ENCODE measurements around the gene TBC1D28.
"Not testable (repeated sequence)": the region's sequence is repeated elsewhere in the genome, so short reads cannot be mapped to it uniquely, and the experiment has no call there.

TBC1D28 gene

DNA sequence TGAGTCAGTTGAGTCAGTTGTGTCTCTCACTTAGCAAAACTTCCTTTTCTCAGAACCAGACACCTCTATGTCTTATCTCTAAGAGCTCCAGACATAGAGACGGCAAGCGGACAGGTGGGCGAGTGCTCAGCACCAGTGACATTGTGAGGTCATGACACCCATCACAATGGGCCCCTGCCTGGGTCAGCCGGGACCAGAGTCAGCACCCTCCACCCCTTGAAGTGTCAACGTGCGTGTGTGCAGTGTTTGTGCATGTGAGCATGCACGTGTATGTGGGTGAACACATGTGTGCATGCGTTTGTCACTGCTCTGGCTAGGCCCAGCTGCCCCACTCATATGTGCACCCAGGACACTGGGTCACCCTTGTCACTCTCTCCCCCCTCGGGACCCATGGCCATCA is at the start of gene TBC1D28:
TBC1D28 (minus strand) TSS at position 101 of the 400 bp plus-strand sequence. CDS start 3,039 bp downstream, outside the sequence.
- in situ Hi-C loops (cut with MboI; ENCODE audit: low sequenced_read_pairs) = not testable (repeated sequence)

DNA sequence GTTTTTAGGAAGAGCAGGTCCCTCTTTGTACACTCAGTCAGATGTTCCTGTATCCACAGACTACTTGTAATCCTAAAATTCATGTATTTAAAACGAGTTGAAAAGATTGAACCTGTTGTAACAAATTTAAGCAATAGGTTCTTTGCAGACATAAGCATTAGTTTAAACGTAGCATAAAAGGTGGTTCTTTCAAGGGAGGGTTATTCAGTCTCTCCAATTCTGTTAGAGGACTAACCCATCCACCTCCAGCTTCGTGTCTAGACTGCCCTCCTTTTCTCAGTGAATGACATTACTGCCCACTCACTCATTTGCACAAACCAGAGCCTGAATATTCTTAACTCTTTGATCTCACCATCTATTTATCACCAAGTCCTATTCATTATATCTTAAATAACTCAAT is 38.5 kb upstream of the TBC1D28 start:
- in situ Hi-C loops (cut with MboI; ENCODE audit: low sequenced_read_pairs) = not testable (repeated sequence)

DNA sequence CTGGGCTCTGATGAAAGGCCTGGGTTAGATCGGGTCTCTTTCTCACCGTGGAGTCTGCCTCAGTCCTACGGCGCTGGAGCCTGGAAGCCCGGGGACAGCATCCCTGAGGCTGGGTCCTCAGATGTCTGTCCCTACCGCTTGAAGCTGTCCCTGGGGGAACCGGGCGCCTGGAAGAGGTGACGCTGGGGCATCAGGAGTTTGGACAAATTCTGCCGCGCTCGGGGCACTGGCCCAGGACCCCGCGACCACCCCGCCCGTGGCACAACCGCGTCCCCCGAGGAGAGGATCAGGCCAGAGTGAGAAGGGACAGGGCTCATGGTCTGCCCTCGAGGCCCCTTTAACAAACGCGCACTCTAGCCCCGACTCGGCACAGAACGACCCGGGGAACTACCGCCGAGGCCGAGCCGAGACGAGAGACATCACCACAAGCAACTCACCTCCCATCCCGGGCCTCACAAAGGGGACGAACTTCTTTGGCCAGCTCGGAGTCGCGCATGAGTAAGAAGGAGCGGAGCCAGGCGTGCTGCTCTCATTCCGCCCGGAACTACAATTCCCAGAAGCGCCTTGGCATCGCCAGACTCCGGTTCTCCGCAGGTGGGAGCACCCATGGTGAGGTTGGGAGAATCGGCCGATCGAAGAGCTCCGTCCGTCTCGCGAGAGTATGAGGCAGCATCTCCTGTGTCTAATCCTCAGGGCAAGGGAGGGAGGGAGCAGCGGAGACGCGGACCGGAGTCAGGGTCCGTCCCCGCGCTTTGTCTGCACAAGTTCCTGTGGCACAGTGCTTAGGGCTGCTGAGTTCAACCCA is 37.8 kb upstream of the TBC1D28 start, which contains the start of gene FOXO3B:
FOXO3B (minus strand) TSS at position 548 of the 805 bp plus-strand sequence. CDS start 663 bp downstream, outside the sequence.
- in situ Hi-C loops (cut with MboI; ENCODE audit: low sequenced_read_pairs) = not testable (repeated sequence)

DNA sequence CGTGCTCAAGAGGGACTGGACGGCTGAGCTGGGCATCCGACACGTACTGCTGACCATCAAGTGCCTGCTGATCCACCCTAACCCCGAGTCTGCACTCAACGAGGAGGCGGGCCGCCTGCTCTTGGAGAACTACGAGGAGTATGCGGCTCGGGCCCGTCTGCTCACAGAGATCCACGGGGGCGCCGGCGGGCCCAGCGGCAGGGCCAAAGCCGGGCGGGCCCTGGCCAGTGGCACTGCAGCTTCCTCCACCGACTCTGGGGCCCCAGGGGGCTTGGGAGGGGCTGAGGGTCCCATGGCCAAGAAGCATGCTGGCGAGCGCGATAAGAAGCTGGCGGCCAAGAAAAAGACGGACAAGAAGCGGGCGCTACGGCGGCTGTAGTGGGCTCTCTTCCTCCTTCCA is 33.2 kb upstream of the TBC1D28 start:
- in situ Hi-C loops (cut with MboI; ENCODE audit: low sequenced_read_pairs) = not testable (repeated sequence)

DNA sequence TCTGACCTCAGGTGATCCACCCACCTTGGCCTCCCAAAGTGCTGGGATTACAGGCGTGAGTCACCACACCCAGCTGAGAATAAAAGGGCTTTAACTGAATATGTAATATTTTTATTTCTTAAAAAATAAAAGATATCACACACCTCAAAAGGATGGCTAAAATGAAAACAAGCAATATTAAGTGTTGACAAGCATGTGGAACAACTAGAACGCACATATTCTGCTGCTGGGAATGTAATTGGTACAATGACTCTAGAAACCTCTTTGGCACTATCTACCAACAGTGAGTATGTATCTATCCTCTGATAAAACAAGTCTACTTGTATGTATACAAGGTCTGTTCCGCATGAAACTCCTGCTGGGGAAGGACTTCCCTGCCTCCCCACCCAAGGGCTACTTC is 32.7 kb upstream of the TBC1D28 start:
- in situ Hi-C loops (cut with MboI; ENCODE audit: low sequenced_read_pairs) = not testable (repeated sequence)

DNA sequence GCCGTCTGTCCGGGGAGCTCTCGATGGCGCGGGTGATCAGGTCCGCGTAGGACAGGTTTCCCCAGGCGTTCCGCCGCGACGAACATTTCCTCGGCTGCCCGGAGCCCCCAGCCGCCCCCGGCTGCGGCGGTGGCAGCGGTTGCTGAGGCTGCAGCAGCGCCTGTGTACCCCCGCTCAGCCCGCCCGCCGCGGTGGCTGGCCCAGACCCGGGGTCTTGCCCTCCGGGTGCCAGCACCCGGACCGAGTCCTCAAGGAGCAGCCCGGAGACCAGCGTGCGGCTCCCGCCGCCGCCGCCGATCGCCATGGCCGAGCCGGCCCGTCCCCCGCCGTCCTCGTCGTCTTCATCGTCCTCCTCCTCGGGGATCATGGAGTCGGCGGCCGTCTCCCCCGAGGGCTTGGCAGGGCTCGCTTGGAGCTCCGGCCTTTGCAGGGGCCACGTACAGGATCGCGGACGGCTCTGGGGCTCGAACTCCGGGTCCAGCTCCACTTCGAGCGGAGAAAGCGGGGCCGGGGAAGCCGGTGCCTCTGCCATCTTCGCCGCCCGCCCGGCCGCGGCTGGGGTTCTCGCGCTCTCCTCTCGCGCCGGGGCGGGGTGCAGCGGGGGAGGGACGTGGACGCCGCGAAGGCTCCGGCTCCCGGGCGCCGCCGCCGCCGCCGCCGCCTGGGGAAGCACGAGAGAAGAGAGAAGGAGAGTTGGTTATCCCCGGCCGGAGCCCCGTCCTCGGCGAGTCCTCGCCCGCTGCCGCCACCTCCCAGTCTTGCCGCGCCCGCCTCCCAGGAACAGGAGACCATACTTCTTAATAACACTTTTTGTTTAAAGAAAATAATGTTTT is 28.4 kb upstream of the TBC1D28 start:
- in situ Hi-C loops (cut with MboI; ENCODE audit: low sequenced_read_pairs) = not testable (repeated sequence)

DNA sequence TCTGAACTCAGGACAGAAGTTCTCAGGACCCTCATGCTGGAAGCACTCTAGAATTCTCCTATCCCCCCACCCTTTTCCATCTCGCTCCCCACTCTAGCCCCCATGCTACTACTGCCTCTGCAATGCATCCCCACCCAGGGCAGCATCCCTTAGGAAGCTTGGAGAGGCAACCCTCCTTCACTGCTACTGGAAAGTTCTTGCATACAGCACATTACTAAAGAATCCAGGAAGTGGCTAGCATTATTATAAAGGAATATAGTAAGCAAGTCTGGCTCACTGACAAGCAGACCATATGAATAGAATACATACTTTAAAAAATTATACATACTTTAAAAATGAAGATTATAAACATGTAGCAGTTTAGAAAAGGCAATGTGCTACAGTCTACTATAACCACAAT is 24.4 kb upstream of the TBC1D28 start:
- in situ Hi-C loops (cut with MboI; ENCODE audit: low sequenced_read_pairs) = not testable (repeated sequence)

DNA sequence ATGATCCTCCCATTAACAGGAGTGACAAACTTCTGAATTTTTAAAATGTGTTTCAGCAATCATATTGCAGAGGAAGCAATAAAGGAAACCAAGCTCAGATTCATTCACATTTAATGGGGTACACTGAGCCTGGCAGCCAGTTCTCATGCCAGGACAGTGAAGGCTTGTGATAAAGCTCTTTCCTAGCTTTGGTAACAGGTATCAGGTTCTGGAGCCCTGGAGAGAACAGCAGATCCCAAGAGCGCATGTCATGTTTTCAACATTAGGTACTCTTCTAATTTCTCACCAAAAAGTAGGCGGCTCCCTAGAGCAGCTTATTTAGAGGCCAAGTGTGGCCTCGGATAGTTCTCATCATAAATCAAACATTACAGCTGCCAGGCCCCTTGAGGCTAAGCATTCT is 23.3 kb upstream of the TBC1D28 start:
- in situ Hi-C loops (cut with MboI; ENCODE audit: low sequenced_read_pairs) = not testable (repeated sequence)

DNA sequence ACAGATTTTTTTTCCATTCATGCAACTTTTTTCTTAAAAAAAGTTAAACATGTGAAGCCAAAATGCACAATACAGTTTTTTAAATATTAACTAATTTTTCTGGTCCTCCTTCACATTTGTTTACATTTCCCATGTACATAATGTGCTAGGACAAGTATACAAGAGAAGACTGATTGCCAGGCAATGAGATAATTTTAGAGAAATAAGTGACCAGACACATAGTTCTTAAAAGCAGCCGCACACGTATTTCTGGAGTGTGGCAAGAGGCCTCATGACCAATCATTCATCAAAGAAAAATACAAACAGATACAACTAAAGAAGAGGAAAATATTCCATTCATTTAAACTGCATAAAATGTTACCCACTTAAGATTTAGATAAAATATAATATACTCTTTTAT is 22.1 kb upstream of the TBC1D28 start:
- in situ Hi-C loops (cut with MboI; ENCODE audit: low sequenced_read_pairs) = not testable (repeated sequence)

DNA sequence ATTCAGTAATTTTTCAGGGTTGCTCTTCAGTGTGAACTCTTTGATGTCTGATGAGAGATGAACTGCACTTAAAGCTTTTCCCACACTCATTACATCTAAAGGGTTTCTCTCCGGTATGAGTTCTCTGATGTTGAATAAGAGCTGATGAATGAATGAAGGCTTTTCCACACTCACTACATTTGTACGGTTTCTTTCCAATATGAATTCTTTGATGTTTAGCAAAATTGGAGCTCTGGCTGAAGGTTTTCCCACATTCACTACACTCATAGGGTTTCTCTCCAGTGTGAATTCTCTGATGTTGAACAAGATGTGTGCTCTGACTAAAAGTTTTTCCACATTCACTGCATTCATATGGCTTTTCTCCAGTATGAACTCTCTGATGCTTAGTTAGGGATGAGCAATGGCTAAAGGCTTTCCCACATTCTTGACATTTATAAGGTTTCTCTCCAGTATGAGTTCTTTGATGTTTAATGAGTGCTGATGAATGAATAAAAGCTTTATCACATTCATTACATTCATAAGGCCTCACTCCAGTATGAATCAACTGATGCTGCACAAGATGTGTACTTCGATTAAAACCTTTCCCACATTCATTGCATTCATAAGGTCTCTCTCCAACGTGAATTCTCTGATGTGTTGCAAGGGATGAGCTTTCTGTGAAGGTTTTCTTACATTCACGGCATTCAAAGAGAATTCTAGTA is 17.9 kb upstream of the TBC1D28 start:
- in situ Hi-C loops (cut with MboI; ENCODE audit: low sequenced_read_pairs) = not testable (repeated sequence)

DNA sequence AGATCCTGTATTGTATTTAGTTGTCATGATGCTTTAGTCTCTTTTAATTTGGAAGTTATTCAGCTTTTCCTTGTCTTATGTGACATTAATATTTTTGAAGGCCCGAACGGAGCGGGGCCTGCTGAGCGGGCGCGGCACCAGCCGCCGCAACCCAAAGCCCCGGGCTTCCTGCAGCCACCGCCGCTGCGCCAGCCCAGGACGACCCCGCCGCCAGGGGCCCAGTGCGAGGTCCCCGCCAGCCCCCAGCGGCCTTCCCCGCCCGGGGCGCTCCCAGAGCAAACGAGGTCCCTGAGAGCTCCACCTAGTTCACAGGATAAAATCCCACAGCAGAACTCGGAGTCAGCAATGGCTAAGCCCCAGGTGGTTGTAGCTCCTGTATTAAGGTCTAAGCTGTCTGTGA is 5.9 kb upstream of the TBC1D28 start:
- in situ Hi-C loops (cut with MboI; ENCODE audit: low sequenced_read_pairs) = not testable (repeated sequence)

DNA sequence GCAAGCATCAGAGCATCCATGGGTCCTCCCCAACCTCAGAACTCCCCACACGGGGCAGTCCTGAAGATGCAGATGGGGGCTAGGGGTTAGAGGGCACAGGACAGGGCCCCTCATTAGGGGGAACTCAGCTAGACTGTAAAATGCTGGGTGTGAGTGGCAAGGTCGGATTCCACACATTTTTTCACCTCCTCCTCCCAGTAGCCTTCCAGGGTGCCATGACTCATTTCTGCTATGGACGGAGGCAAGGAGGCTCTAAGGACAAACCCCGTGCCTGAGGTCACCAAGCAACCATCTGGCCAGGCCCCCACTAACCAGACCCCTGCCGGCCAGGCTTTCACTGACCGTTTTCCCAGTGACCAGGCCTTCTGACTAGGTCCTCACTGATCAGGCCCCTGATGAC is 1.1 kb downstream of the TBC1D28 start:
- in situ Hi-C loops (cut with MboI; ENCODE audit: low sequenced_read_pairs) = not testable (repeated sequence)

DNA sequence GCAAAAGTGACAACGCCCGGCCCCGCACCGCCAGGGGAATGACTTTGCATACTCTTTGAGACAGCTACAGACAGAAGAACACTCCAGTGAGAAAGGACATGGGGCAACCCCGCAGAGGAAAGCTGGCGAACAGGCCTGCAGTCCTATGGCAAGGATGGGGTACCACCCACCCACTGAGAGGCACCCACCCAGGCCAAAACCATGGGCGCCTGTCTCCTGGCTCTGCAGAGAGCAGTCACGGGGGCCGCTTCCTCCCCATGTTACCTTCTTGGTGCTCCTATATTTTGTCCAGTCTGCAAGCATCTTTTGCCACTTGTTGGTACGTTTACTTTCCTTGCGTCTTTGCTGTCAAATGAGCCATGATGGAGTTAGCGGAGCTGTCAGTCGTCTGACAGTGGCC is 5.8 kb downstream of the TBC1D28 start:
- in situ Hi-C loops (cut with MboI; ENCODE audit: low sequenced_read_pairs) = not testable (repeated sequence)

DNA sequence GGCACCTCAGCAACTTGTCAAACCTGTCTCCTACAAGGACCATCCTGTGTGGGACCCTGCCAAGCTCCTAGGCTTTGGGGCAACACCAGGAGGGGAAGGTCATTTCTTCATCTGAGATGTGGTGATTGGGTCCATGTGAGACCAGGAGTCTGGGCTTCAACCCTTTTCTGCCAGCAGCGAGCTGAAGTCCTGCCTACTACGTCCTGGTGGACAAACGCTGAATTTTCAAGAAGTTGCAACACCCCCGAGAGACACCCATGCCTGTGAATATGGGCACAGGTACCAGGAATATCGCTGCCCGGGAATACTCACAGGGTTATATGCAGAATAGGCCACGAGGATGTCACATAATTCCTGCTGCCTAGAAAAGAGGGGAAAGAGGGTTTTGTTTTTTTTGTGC is 8.0 kb downstream of the TBC1D28 start:
- in situ Hi-C loops (cut with MboI; ENCODE audit: low sequenced_read_pairs) = not testable (repeated sequence)

DNA sequence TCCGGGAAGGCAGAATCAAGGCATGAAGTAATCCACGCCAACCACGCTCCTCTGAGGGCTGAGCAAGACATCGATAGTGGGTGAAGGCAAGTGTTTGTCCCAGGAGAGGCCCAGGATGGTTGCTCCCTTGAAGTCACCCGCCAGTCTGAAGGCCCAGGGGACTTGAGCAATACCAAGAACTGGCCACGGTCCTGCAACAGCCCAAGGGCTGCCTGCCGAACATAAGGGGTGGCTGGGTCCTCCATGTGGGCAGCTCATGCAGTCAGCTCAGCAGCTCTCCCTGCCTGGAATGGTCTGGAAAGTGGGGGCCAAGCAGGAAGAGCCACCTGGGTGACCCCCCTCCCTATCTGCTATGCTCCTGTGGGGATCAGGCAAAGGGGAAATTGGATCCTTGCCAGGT is 8.4 kb downstream of the TBC1D28 start:
- in situ Hi-C loops (cut with MboI; ENCODE audit: low sequenced_read_pairs) = not testable (repeated sequence)

DNA sequence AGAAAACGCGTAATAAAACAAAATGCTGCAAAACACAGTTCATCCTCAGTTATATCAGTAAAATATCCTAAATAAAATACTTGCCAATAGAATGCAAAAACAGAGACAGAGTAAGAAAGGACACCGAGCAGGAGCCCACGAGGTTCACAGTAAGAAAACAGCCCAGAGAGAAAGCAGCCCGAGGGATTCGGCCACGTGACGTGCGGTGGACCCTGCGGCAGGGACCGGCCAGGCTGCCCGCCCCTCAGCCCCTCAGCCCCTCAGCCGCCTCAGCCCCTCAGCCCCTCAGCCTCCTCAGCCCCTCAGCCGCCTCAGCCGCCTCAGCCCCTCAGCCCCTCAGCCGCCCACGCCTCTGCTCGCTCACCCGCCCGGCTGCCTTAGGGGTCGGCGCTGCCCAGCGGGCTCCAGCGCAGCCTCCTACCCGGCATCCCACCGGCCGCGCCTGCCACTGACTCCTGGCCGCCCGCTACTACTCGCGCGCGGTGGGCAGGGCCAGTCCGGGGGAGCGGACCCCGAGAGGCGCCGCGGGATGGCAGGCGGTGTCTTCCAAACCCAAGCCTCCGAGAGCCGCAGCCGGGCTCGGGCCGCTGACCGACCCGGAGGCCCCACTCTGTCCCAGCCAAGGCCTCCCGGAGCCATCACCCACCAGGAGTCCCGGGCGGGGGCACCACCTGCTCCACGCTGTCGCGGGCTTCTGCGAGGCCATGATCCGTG is 9.5 kb downstream of the TBC1D28 start:
- in situ Hi-C loops (cut with MboI; ENCODE audit: low sequenced_read_pairs) = not testable (repeated sequence)

DNA sequence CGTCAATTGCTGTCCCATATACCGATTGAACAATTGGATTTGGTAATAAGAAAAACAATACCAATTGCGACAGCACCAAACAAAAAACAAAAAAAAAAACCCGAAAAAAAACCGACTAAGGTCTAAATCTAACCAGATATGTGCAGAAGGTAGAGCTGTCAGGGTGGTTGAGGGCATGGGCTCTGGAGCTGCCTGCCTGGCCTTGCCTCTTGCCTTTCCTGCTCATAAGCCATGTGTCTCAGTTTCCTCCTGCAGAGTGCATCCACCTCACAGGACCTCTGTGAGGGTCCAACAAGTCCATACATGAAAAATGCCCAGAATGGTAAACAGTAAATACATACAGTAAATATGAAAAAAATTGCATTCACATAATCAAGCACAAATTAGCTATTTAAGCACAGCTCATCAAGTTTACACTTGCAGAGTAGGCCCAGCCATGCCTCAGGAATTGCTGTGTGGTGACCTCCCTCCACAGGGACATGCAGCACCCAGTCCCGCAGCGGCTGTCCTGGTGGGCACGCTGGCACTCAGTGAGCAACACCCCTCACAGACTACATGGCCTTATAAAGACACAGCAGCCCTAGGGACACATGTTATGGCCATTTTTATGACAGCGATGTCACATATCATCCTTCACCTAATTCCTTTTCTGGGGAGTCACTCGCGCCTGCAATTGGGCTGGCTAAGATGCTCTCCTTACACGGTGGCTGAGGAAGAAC is 17.9 kb downstream of the TBC1D28 start:
- in situ Hi-C loops (cut with MboI; ENCODE audit: low sequenced_read_pairs) = no loop called here

DNA sequence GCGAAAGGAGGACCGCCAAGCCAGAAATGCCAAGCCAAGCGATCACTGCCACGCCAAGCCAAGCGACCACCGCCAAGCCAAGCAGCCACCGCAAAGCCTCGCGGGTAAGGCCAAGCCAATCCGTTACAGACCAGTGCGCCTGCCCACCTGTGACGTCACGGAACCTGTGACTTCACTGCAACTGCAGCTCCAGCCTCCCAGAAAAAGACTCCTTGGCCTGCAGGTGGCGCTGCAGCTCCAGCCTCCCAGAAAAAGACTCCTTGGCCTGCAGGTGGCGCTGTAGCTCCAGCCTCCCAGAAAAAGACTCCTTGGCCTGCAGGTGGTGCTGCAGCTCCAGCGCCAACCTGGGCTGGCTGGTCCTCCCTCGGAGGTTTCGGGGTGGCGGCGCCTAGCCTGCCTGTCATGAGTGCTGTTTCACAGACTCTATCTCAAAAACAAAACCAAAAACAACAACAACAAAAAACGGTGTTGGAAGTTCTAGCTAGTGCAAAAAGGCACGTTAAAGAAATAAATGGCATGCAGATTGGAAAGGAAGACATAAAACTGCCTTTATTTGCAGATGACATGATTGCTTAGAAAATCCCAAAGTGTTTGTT is 18.6 kb downstream of the TBC1D28 start:
- in situ Hi-C loops (cut with MboI; ENCODE audit: low sequenced_read_pairs) = not testable (repeated sequence)

DNA sequence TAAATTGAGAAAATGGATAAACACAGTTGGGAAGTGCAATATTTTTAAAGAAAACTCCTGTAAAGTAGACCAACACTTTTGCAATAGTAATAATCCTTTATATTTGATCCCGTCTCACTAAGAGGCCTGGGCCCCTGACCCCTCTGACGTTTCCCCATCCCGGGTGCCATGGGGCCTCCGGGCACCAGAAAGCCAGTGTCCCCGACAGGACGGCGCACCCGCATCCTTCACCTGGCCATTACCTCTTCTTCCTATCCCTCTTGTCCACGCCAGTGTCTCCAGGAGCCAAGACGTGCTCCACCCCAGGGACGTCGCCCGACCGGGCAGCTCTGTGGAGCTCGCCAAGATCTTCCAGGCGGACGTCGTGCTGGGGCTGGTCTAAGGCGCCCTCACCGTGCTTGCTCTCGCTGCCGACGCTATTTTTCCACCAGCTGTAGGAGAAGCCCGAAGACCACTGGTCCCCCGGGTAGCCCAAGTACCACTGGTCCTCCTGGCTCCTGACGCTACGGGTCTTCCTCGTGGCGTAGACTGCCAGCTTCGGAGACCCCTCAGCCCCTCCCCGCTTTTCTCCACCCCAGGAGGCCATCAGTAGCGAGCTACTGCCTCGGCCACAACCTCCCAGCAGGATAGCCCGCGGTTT is 19.2 kb downstream of the TBC1D28 start:
- in situ Hi-C loops (cut with MboI; ENCODE audit: low sequenced_read_pairs) = not testable (repeated sequence)
